HEK293 (cell line): Measurements from ENCODE around the gene PHACTR3.

ENCODE experiments used
- CTCF ChIA-PET: fragments of 350-600 bp; formaldehyde crosslinking; extraction: SDS; loops from one replicate; lab custom pipeline; 2021; ENCODE audit warnings: antibody characterized with exemption; lab: Yijun Ruan, JAX
- POLR2A ChIA-PET: fragments of 300-600 bp; formaldehyde crosslinking; extraction: SDS; loops from one replicate; lab custom pipeline; 2020; ENCODE audit warnings: antibody characterized with exemption, inconsistent platforms; lab: Yijun Ruan, JAX
- H3K27ac ChIP-seq: fragments of 200-500 bp; sonication (Bioruptor generic); 2 replicates; pipeline ENCODE4 v1.5.1; 2014; ENCODE audit warnings: low read depth, low read length, control low read depth, inconsistent platforms; ENCODE audit errors: extremely low read depth
- H3K36me3 ChIP-seq, 2 experiments: fragments of 200-500 bp in 1 of 2; sonication (Bioruptor generic) in 1 of 2; 1 replicate in 1 of 2; 2 replicates in 1 of 2; pipeline ENCODE4 v1.5.1; 2014 to 2017; ENCODE audit warnings: inconsistent platforms in 2 of 2, low read length in 2 of 2; ENCODE audit not compliant: control insufficient read depth in 2 of 2, insufficient read depth in 1 of 2
- H3K4me1 ChIP-seq: fragments of 200-500 bp; sonication (Bioruptor generic); 2 replicates; pipeline ENCODE4 v1.5.1; 2014; ENCODE audit warnings: mild to moderate bottlenecking, low read length, inconsistent platforms; ENCODE audit not compliant: control insufficient read depth, insufficient read depth
- H3K4me3 ChIP-seq: 2 replicates; pipeline ENCODE4 v1.5.1; 2011; ENCODE audit warnings: low read depth, mild to moderate bottlenecking, control low read depth, low read length, moderate library complexity
- H3K9me3 ChIP-seq: fragments of 200-500 bp; sonication (Bioruptor generic); 2 replicates; pipeline ENCODE4 v1.5.1; 2014; ENCODE audit warnings: low read depth, low read length, inconsistent platforms; ENCODE audit not compliant: control insufficient read depth, insufficient read depth
- BCL11A ChIP-seq: fragments of 450-650 bp; formaldehyde crosslinking; IDR thresholded peaks from 2 replicates; pipeline ENCODE4 v1.5.1; 2016; ENCODE audit warnings: low read depth, missing biosample characterization, missing genetic modification characterization
- EGR2 ChIP-seq: fragments of 450-650 bp; formaldehyde crosslinking; IDR thresholded peaks from 2 replicates; pipeline ENCODE4 v1.5.1; 2016; ENCODE audit warnings: low read depth, missing biosample characterization, missing genetic modification characterization
- OSR2 ChIP-seq: fragments of 450-650 bp; formaldehyde crosslinking; IDR thresholded peaks from 2 replicates; pipeline ENCODE4 v1.5.1; 2016; ENCODE audit warnings: missing biosample characterization, missing genetic modification characterization
- SCRT1 ChIP-seq: fragments of 450-650 bp; formaldehyde crosslinking; IDR thresholded peaks from 2 replicates; pipeline ENCODE4 v1.5.1; 2016; ENCODE audit warnings: missing biosample characterization, missing genetic modification characterization, borderline replicate concordance
- ZNF248 ChIP-seq: fragments of 450-650 bp; formaldehyde crosslinking; IDR thresholded peaks from 2 replicates; pipeline ENCODE4 v1.5.1; 2017; ENCODE audit warnings: missing biosample characterization, missing genetic modification characterization
- ZNF335 ChIP-seq: fragments of 450-650 bp; formaldehyde crosslinking; conservative IDR thresholded peaks from 2 replicates; pipeline ENCODE4 v1.5.1; 2016; ENCODE audit warnings: missing biosample characterization, missing genetic modification characterization
- ZNF473 ChIP-seq: fragments of 450-650 bp; formaldehyde crosslinking; IDR thresholded peaks from 2 replicates; pipeline ENCODE4 v1.5.1; 2017; ENCODE audit warnings: missing biosample characterization, missing genetic modification characterization
- ZNF510 ChIP-seq: fragments of 450-650 bp; formaldehyde crosslinking; IDR thresholded peaks from 2 replicates; pipeline ENCODE4 v1.5.1; 2018; ENCODE audit warnings: mild to moderate bottlenecking, missing genetic modification characterization, missing biosample characterization; ENCODE audit not compliant: insufficient replicate concordance
- ZNF558 ChIP-seq: fragments of 450-650 bp; formaldehyde crosslinking; IDR thresholded peaks from 2 replicates; pipeline ENCODE4 v1.5.1; 2016; ENCODE audit warnings: missing biosample characterization, missing genetic modification characterization
- ZNF621 ChIP-seq: fragments of 450-650 bp; formaldehyde crosslinking; IDR thresholded peaks from 2 replicates; pipeline ENCODE4 v1.5.1; 2017; ENCODE audit warnings: missing biosample characterization, missing genetic modification characterization
- ZNF701 ChIP-seq: fragments of 450-650 bp; formaldehyde crosslinking; IDR thresholded peaks from 2 replicates; pipeline ENCODE4 v1.5.1; 2016; ENCODE audit warnings: missing biosample characterization, missing genetic modification characterization
- ZNF76 ChIP-seq: fragments of 450-650 bp; formaldehyde crosslinking; IDR thresholded peaks from 2 replicates; pipeline ENCODE4; 2016; ENCODE audit warnings: low read depth, missing biosample characterization, missing genetic modification characterization, borderline replicate concordance
- ZNF830 ChIP-seq: fragments of 450-650 bp; IDR thresholded peaks from 2 replicates; pipeline ENCODE4 v1.5.0; 2018; ENCODE audit warnings: missing biosample characterization, missing genetic modification characterization, low read depth, mild to moderate bottlenecking, moderate library complexity
- TF ChIP-seq, protein P1 (sequence below): fragments of 450-650 bp; formaldehyde crosslinking; IDR thresholded peaks from 2 replicates; pipeline ENCODE4 v1.5.1; 2016; ENCODE audit warnings: missing biosample characterization, missing genetic modification characterization, borderline replicate concordance
- TF ChIP-seq, protein P2 (sequence below): fragments of 450-650 bp; formaldehyde crosslinking; IDR thresholded peaks from 2 replicates; pipeline ENCODE4 v1.5.1; 2017; ENCODE audit warnings: missing biosample characterization, missing genetic modification characterization
- TF ChIP-seq, protein P3 (sequence below): fragments of 450-650 bp; formaldehyde crosslinking; IDR thresholded peaks from 2 replicates; pipeline ENCODE4 v1.5.1; 2016; ENCODE audit warnings: missing biosample characterization, missing genetic modification characterization, borderline replicate concordance

PHACTR3 gene

DNA sequence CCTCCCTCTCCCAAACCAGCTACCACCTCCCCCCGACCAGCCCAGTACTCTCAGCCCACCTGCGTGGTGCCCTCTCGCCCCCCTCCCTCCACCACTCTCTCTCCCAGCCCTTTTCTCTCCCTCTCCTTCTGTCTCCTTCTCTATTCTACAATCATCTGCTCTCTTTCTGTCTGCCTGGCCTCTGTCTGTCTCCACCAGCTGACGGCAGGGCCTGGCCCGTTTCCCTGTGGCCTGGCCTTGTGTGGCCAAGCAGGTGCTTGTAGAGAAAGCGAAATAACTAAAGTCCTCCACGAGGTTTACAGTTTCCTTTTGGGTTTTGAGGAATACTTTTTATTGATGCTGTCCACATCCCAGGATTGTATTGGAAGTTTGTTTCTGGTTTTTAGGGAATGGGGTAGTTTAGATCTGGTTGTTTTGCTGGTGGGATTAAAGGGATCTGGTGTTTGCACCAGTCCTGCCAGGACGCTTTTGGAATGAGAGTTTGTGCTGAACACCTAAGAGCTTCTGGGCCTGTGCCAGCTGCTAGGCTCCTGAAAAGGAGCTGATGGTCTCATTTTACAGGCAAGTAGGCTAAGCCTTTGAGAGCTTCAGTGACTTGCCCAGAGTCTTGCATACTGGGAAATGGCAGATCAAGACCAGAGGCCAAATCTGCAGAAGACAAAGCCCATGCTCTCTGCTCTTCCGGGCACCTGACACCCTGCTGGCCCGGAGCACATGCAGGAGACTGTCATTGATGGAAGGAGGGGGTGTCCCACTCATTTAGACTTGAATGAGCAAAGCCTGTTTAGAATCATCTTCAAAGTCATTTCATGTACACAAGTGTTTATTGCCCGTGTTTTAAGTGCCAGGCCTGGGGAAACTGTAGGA lies 167.4 kb downstream of the PHACTR3 start:
- Histone ChIP-seq H3K9me3 (no peaks in the 10 kb centered on the region), H3K4me3 (no peak overlapping the region), H3K4me1 (no peaks in the 10 kb centered on the region; the same call in 1 of the 2 replicates), H3K36me3 (no peaks in the 10 kb centered on the region), H3K27ac (no peak overlapping the region)
- TF ChIP-seq EGR2 (tag by site-specific recombination) (no peak), ZNF335 (tag by site-specific recombination) (0 out of 2 replicates have a peak, but pooled peaks have one; percentile 23), ZNF248 (tag by site-specific recombination) (no peak), BCL11A (tag by site-specific recombination) (no peak)
- TF ChIP-seq, protein P1, sequence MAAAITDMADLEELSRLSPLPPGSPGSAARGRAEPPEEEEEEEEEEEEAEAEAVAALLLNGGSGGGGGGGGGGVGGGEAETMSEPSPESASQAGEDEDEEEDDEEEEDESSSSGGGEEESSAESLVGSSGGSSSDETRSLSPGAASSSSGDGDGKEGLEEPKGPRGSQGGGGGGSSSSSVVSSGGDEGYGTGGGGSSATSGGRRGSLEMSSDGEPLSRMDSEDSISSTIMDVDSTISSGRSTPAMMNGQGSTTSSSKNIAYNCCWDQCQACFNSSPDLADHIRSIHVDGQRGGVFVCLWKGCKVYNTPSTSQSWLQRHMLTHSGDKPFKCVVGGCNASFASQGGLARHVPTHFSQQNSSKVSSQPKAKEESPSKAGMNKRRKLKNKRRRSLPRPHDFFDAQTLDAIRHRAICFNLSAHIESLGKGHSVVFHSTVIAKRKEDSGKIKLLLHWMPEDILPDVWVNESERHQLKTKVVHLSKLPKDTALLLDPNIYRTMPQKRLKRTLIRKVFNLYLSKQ (tag by site-specific recombination) = no peak
- TF ChIP-seq, protein P2, sequence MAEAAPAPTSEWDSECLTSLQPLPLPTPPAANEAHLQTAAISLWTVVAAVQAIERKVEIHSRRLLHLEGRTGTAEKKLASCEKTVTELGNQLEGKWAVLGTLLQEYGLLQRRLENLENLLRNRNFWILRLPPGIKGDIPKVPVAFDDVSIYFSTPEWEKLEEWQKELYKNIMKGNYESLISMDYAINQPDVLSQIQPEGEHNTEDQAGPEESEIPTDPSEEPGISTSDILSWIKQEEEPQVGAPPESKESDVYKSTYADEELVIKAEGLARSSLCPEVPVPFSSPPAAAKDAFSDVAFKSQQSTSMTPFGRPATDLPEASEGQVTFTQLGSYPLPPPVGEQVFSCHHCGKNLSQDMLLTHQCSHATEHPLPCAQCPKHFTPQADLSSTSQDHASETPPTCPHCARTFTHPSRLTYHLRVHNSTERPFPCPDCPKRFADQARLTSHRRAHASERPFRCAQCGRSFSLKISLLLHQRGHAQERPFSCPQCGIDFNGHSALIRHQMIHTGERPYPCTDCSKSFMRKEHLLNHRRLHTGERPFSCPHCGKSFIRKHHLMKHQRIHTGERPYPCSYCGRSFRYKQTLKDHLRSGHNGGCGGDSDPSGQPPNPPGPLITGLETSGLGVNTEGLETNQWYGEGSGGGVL = no peak
- CTCF ChIA-PET = interaction anchor here (1.0 kb wide), 1 partner anchor 79 kb away, joined by 3 read pairs; no protein-coding TSS in a partner anchor
- POLR2A ChIA-PET = no interaction called here

DNA sequence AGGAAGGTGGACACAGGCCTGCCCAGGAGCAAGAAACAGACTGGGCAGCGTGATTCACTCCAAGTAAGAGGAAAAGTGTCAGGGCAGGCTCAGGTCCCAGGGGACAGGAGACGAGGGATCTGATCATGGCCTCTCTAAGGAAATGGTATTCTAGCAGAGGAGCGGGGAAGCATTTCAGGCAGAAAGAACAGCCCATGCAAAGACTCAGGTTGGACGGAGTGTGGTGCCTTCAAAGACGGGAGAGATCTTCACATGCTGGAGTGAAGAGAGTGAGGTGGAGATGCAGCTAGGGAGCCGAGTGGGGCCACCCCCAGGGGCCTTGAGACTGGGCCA lies 168.0 kb downstream of the PHACTR3 start:
- POLR2A ChIA-PET = no interaction called here
- Histone ChIP-seq H3K27ac (no peak overlapping the region), H3K4me3 (no peak overlapping the region), H3K4me1 (no peaks in the 10 kb centered on the region; the same call in 1 of the 2 replicates), H3K36me3 (no peaks in the 10 kb centered on the region), H3K9me3 (no peaks in the 10 kb centered on the region)
- CTCF ChIA-PET = interaction anchor here (1.0 kb wide), 1 partner anchor 78 kb away, joined by 3 read pairs; no protein-coding TSS in a partner anchor
- TF ChIP-seq, protein P1 (tag by site-specific recombination) = no peak
- TF ChIP-seq ZNF76 (tag by site-specific recombination) = no peak
- no peak for TF ChIP-seq ZNF621 (tag by site-specific recombination)
- no peak for TF ChIP-seq ZNF830
- no peak for TF ChIP-seq ZNF701 (tag by site-specific recombination)
- no peak for TF ChIP-seq SCRT1
- TF ChIP-seq, protein P3, sequence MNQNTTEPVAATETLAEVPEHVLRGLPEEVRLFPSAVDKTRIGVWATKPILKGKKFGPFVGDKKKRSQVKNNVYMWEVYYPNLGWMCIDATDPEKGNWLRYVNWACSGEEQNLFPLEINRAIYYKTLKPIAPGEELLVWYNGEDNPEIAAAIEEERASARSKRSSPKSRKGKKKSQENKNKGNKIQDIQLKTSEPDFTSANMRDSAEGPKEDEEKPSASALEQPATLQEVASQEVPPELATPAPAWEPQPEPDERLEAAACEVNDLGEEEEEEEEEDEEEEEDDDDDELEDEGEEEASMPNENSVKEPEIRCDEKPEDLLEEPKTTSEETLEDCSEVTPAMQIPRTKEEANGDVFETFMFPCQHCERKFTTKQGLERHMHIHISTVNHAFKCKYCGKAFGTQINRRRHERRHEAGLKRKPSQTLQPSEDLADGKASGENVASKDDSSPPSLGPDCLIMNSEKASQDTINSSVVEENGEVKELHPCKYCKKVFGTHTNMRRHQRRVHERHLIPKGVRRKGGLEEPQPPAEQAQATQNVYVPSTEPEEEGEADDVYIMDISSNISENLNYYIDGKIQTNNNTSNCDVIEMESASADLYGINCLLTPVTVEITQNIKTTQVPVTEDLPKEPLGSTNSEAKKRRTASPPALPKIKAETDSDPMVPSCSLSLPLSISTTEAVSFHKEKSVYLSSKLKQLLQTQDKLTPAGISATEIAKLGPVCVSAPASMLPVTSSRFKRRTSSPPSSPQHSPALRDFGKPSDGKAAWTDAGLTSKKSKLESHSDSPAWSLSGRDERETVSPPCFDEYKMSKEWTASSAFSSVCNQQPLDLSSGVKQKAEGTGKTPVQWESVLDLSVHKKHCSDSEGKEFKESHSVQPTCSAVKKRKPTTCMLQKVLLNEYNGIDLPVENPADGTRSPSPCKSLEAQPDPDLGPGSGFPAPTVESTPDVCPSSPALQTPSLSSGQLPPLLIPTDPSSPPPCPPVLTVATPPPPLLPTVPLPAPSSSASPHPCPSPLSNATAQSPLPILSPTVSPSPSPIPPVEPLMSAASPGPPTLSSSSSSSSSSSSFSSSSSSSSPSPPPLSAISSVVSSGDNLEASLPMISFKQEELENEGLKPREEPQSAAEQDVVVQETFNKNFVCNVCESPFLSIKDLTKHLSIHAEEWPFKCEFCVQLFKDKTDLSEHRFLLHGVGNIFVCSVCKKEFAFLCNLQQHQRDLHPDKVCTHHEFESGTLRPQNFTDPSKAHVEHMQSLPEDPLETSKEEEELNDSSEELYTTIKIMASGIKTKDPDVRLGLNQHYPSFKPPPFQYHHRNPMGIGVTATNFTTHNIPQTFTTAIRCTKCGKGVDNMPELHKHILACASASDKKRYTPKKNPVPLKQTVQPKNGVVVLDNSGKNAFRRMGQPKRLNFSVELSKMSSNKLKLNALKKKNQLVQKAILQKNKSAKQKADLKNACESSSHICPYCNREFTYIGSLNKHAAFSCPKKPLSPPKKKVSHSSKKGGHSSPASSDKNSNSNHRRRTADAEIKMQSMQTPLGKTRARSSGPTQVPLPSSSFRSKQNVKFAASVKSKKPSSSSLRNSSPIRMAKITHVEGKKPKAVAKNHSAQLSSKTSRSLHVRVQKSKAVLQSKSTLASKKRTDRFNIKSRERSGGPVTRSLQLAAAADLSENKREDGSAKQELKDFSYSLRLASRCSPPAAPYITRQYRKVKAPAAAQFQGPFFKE (tag by site-specific recombination) = no peak
- no peak for TF ChIP-seq ZNF473 (tag by site-specific recombination)
- TF ChIP-seq ZNF510 = no peak
- TF ChIP-seq ZNF558 (tag by site-specific recombination) = no peak
- no peak for TF ChIP-seq OSR2 (tag by site-specific recombination)
- TF ChIP-seq, protein P2 = no peak
